Pancreas (tissue), 10 donors: ENCODE measurements around the gene DDX39B. TPM values are rescaled to one million over a fixed set of nuclear protein-coding genes. Genes with fewer than 3 reads are reported as not detected.
"Not testable (repeated sequence)": the region's sequence is repeated elsewhere in the genome, so short reads cannot be mapped to it uniquely, and the experiment has no call there.

Experiments used
- ATAC-seq, 4 donors: fragments of 200-7000 bp; cut with Tn5 transposase; one replicate each; pipeline versions ENCODE4 v1.8.0 to v1.9.1; 2020; ENCODE audit warnings: mild to moderate bottlenecking in 4 of 4, moderate library complexity in 4 of 4
- DNase-seq, 6 donors: peaks; one replicate each; pipeline ENCODE4 v3.0.0-alpha.2; 2020
- FAIRE-seq: peaks from 2 replicates; lab custom pipeline; 2012; peaks lifted over from hg19 to GRCh38; lab: Jason Lieb, UNC
- H3K27ac ChIP-seq, 4 donors: fragments of 200-600 bp; sonication (generic); 1 replicate in 3 of 4; 2 replicates in 1 of 4; pipeline versions ENCODE4 v1.5.0 to v1.8.0; 2020
- H3K27me3 ChIP-seq, 4 donors: fragments of 200-600 bp; one replicate each; pipeline ENCODE4 v1.8.0; 2021
- H3K36me3 ChIP-seq, 3 donors: fragments of 200-600 bp; sonication (generic) in 1 of 3; one replicate each; pipeline versions ENCODE4 v1.5.0 to v1.8.0; 2020 to 2021
- H3K4me1 ChIP-seq, 3 donors: fragments of 200-600 bp; one replicate each; pipeline ENCODE4 v1.8.0; 2021
- H3K4me3 ChIP-seq, 4 donors: fragments of 200-600 bp; sonication (generic) in 2 of 4; one replicate each; pipeline versions ENCODE4 v1.5.0 to v1.8.0; 2020 to 2021
- H3K9me3 ChIP-seq, 4 donors: fragments of 200-600 bp; one replicate each; pipeline ENCODE4 v1.8.0; 2021
- CTCF ChIP-seq, 4 donors: fragments of 200-600 bp; sonication (generic) in 3 of 4; IDR thresholded peaks; one replicate each; pipeline versions ENCODE4 v1.5.0 to v1.8.0; 2021; ENCODE audit warnings: antibody characterized with exemption in 4 of 4
- WGBS, 2 donors: extraction: QIAGEN DNeasy Blood & Tissue Kit; methylation state at CpG; one replicate each; pipeline ENCODE4 v1.1.7; 2013; 5-methylcytosine and 5-hydroxymethylcytosine counted together
- intact Hi-C, 3 donors: fragments of 100-400 bp; cut with DNase I; formaldehyde crosslinking; loops; one replicate each; pipeline versions ENCODE4 v1.11.1 to v1.14.2; 2022
- polyA plus RNA-seq, 2 donors: library from polyadenylated mRNA; stranded (reverse); fragments of 200-250 nt; gene quantifications; one replicate each; pipeline ENCODE4 v1.2.3, GENCODE V29; 2013
- total RNA-seq, 6 donors: library from RNA; stranded (reverse); fragmentation: NEBNext Ultra II Directional in 4 of 6; extraction: Animal tissue kit (Norgen Biotek cat#: 25700) in 4 of 6; gene quantifications; one replicate each; pipeline versions ENCODE4 v1.2.1 to v1.2.4, GENCODE V29; 2021 to 2023
- donor health status: healthy with polysubstance abuse.
- donor health status: DM: no; HTN: no; CAD: no; lungs with moderate emphysema.
- donor health status: DM: no; HTN: no; CAD: no.
- donor health status: control.
- donor health status: control.
- donor health status: Bipolar disorder and iron deficiency.
- donor health status: DM: yes; HTN: yes; CAD: no.
- donor health status: DM: no; HTN: no; CAD: no.
- donor health status: DM: no; HTN: no; CAD: no.
- donor health status: DM: yes; HTN: yes; CAD: no.

DDX39B gene
- total and polyA plus RNA-seq, 8 donors: 134 to 669 (median 180) TPM

GRCh38 chr6:31558318-31558625 is 16.5 kb upstream of the DDX39B start:
- no peak for ATAC-seq
- no peak for TF ChIP-seq CTCF (IDR thresholded peaks at IDR 0.05)
- H3K27me3 ChIP-seq: no peaks in the 10 kb centered on the region
- no peaks in the 10 kb centered on the region for H3K9me3 ChIP-seq
- H3K27ac ChIP-seq: no peak overlapping the region
- peaks cover 0 to 20% (median 8%) of the 10 kb centered on the region in 3 donors for H3K36me3 ChIP-seq
- no peak overlapping the region for H3K4me3 ChIP-seq
- H3K4me1 ChIP-seq: peaks cover 0 to 7% (median 0%) of the 10 kb centered on the region in 3 donors
- 88 to 90% methylated on average over 8 of the region's 8 CpGs for WGBS, 2 donors
- no peak for DNase-seq
- no peak for FAIRE-seq
- intact Hi-C loops: no loop called here

- intact Hi-C loops: no loop called here
- FAIRE-seq (no peak), ATAC-seq (no peak), DNase-seq (no peak)
- WGBS, 2 donors: 79 to 80% methylated on average over 24 of the region's 24 CpGs
- no peaks in the 10 kb centered on the region for H3K27me3 ChIP-seq
- H3K4me3 ChIP-seq: no peak overlapping the region
- H3K4me1 ChIP-seq: peaks cover 0 to 7% (median 0%) of the 10 kb centered on the region in 3 donors
- TF ChIP-seq CTCF (IDR thresholded peaks at IDR 0.05): no peak
- no peaks in the 10 kb centered on the region for H3K9me3 ChIP-seq
- peaks cover 0 to 20% (median 8%) of the 10 kb centered on the region in 3 donors for H3K36me3 ChIP-seq
- H3K27ac ChIP-seq: no peak overlapping the region
Measured at GRCh38 chr6:31557443-31558317, 15.9 kb upstream of the DDX39B start.

- Histone ChIP-seq H3K4me1 (peaks cover 0 to 7% (median 0%) of the 10 kb centered on the region in 3 donors), H3K4me3 (no peak overlapping the region), H3K27ac (no peak overlapping the region), H3K9me3 (no peaks in the 10 kb centered on the region), H3K36me3 (peaks cover 0 to 20% (median 8%) of the 10 kb centered on the region in 3 donors), H3K27me3 (no peaks in the 10 kb centered on the region)
- ATAC-seq (no peak), DNase-seq (no peak), FAIRE-seq (no peak)
- intact Hi-C loops: no loop called here
- 76 to 95% methylated on average over 3 of the region's 3 CpGs for WGBS, 2 donors
- TF ChIP-seq CTCF (IDR thresholded peaks at IDR 0.05): no peak
Measured at GRCh38 chr6:31556307-31556706, 14.5 kb upstream of the DDX39B start.

- H3K9me3 ChIP-seq, intact Hi-C loops, ATAC-seq, H3K27ac ChIP-seq, H3K4me3 ChIP-seq, H3K27me3 ChIP-seq, FAIRE-seq, H3K36me3 ChIP-seq: not testable (repeated sequence)
- DNase-seq: peak in 1 of 6 donors; percentile 46
- peaks cover 7 to 12% (median 9%) of the 10 kb centered on the region in 3 donors for H3K4me1 ChIP-seq
- WGBS, 2 donors: 61 to 75% methylated on average over 4 to 5 of the region's 5 CpGs
Measured at GRCh38 chr6:31551371-31551770, 9.6 kb upstream of the DDX39B start.

- H3K27ac ChIP-seq: no peak overlapping the region
- TF ChIP-seq CTCF (IDR thresholded peaks at IDR 0.05): no peak
- no peaks in the 10 kb centered on the region for H3K9me3 ChIP-seq
- 90 to 98% methylated on average over 2 of the region's 2 CpGs for WGBS, 2 donors
- no peaks in the 10 kb centered on the region for H3K27me3 ChIP-seq
- ATAC-seq: no peak
- peaks cover 0 to 4% (median 0%) of the 10 kb centered on the region in 3 donors for H3K36me3 ChIP-seq
- H3K4me3 ChIP-seq: peak overlapping the region in 2 of 4 donors; percentile 41
- no peak for DNase-seq
- intact Hi-C loops: loop anchor here in 2 of 3 donors (5.0 kb wide), 1 partner anchor 49 kb away; no protein-coding TSS in a partner anchor
- no peak for FAIRE-seq
- H3K4me1 ChIP-seq: peaks cover 7 to 12% (median 9%) of the 10 kb centered on the region in 3 donors
Measured at GRCh38 chr6:31548544-31548873, 6.7 kb upstream of the DDX39B start.
